Transverse colon (tissue), 4 donors: ENCODE measurements around the gene FAM20C. TPM values are rescaled to one million over a fixed set of nuclear protein-coding genes. Genes with fewer than 3 reads are reported as not detected.
A peak's percentile ranks its signal among the peaks of the same experiment; 100 is the strongest.

Experiments
- DNase-seq: peaks from one replicate; pipeline ENCODE4 v3.0.0-alpha.2; 2019
- H3K27ac ChIP-seq, 4 donors: fragments of 200-600 bp; sonication (generic); 2 replicates each; pipeline ENCODE4 v1.5.1; 2016 to 2018; ENCODE audit warnings: inconsistent platforms in 4 of 4
- H3K27me3 ChIP-seq: fragments of 200-600 bp; sonication (generic); 2 replicates; pipeline ENCODE4 v1.5.1; 2017; ENCODE audit warnings: inconsistent platforms
- H3K36me3 ChIP-seq, 4 donors: fragments of 200-600 bp; sonication (generic); 2 replicates each; pipeline ENCODE4 v1.5.1; 2017 to 2019; ENCODE audit warnings: inconsistent platforms in 4 of 4
- H3K4me1 ChIP-seq, 4 donors: fragments of 200-600 bp; sonication (generic); 2 replicates each; pipeline ENCODE4 v1.5.1; 2017 to 2020; ENCODE audit warnings: inconsistent platforms in 4 of 4
- H3K4me3 ChIP-seq, 4 donors: fragments of 200-600 bp; sonication (generic); 1 replicate in 1 of 4; 2 replicates in 3 of 4; pipeline versions ENCODE4 v1.5.1 to v1.6.1; 2017 to 2019; ENCODE audit warnings: inconsistent platforms in 4 of 4
- H3K9me3 ChIP-seq, 2 donors: fragments of 200-600 bp; sonication (generic); 2 replicates each; pipeline ENCODE4 v1.5.1; 2017 to 2019; ENCODE audit warnings: inconsistent platforms in 2 of 2
- CTCF ChIP-seq, 5 experiments: fragments of 200-600 bp in 3 of 5; fragments of 450-650 bp in 2 of 5; sonication (generic) in 3 of 5; IDR thresholded peaks; 1 replicate in 2 of 5; 2 replicates in 3 of 5; pipeline ENCODE4 v1.5.1; 2016 to 2017; ENCODE audit warnings: antibody characterized with exemption in 5 of 5, inconsistent platforms in 3 of 5, mild to moderate bottlenecking in 2 of 5, moderate library complexity in 1 of 5
- EP300 ChIP-seq: sonication (generic); formaldehyde crosslinking; IDR thresholded peaks from one replicate; pipeline ENCODE4 v1.6.1; 2017; ENCODE audit warnings: antibody characterized with exemption, low read depth
- POLR2A ChIP-seq: fragments of 450-650 bp; IDR thresholded peaks from one replicate; pipeline ENCODE4 v1.6.1; 2016; ENCODE audit warnings: antibody characterized with exemption, mild to moderate bottlenecking, moderate library complexity
- POLR2AphosphoS5 ChIP-seq, 3 donors: sonication (generic); formaldehyde crosslinking; IDR thresholded peaks; one replicate each; pipeline ENCODE4 v1.6.1; 2016; ENCODE audit warnings: antibody characterized with exemption in 3 of 3
- WGBS, 2 donors: methylation state at CpG; one replicate each; pipeline ENCODE4 v1.1.5; 2018; ENCODE audit warnings: low coverage in 1 of 2; 5-methylcytosine and 5-hydroxymethylcytosine counted together
- in situ Hi-C, 4 donors: fragments of 200-750 bp; cut with MboI; loops; one replicate each; pipeline versions ENCODE4 v1.15.0 to v1.15.1; 2017; ENCODE audit warnings: low sequenced_read_pairs in 3 of 4, low pct_ligation_motif_present in 1 of 4, low pct_unique_long_range_greater_than_20kb in 1 of 4
- intact Hi-C: fragments of 100-400 bp; cut with DNase I; formaldehyde crosslinking; loops from one replicate; pipeline ENCODE4 v1.15.1; 2023; ENCODE audit warnings: low total_unique reads
- total RNA-seq, 4 donors: library from RNA; depleted of rRNA; stranded (reverse); fragments of >200 nt; gene quantifications; one replicate each; pipeline ENCODE4 v1.1.0, GENCODE V29; 2016

The FAM20C gene
- total RNA-seq, 4 donors from 2014 or later, result 10.5 to 62.3 (median 23.5) TPM

GRCh38 chr7:281637-282036 is 89.3 kb downstream of the FAM20C start:
- intact Hi-C loops (no loop called here), in situ Hi-C loops (no loop called here)
- H3K4me3 ChIP-seq, result no peak overlapping the region
- no peaks in the 10 kb centered on the region for H3K36me3 ChIP-seq
- H3K27me3 ChIP-seq, result peaks cover 6% of the 10 kb centered on the region
- TF ChIP-seq CTCF (IDR thresholded peaks at IDR 0.05) (no peak), EP300 (no peak), POLR2A (no peak), POLR2AphosphoS5 (IDR thresholded peaks at IDR 0.05) (no peak)
- no peaks in the 10 kb centered on the region for H3K9me3 ChIP-seq
- WGBS, 2 donors, result 85 to 94% methylated on average over 6 to 8 of the region's 8 CpGs
- DNase-seq, result no peak
- H3K27ac ChIP-seq, result no peak overlapping the region
- H3K4me1 ChIP-seq, result peaks cover 6 to 22% (median 11%) of the 10 kb centered on the region in 4 donors

- Histone ChIP-seq H3K27me3 (peaks cover 6% of the 10 kb centered on the region), H3K4me1 (peaks cover 6 to 23% (median 11%) of the 10 kb centered on the region in 4 donors), H3K9me3 (no peaks in the 10 kb centered on the region), H3K27ac (no peak overlapping the region), H3K36me3 (no peaks in the 10 kb centered on the region), H3K4me3 (no peak overlapping the region)
- intact Hi-C loops, result no loop called here
- no peak for DNase-seq
- in situ Hi-C loops, result no loop called here
- TF ChIP-seq EP300, result no peak
- no peak for TF ChIP-seq POLR2AphosphoS5 (IDR thresholded peaks at IDR 0.05)
- no peak for TF ChIP-seq POLR2A
- no peak for TF ChIP-seq CTCF (IDR thresholded peaks at IDR 0.05)
- WGBS, 2 donors, result 95 to 100% methylated on average over 7 to 25 of the region's 25 CpGs
Observed at GRCh38 chr7:282621-283020, 90.2 kb downstream of the FAM20C start.

GRCh38 chr7:284762-285722 is 92.7 kb downstream of the FAM20C start:
- WGBS, 2 donors, result 42 to 67% methylated on average over 10 to 37 of the region's 37 CpGs
- H3K27ac ChIP-seq, result peak overlapping the region; percentile 77 to 90 (median 84)
- peak in 1 of 5 experiments; percentile 28 for TF ChIP-seq CTCF (IDR thresholded peaks at IDR 0.05)
- peak in 2 of 3 donors; percentile 46 to 59 for TF ChIP-seq POLR2AphosphoS5 (IDR thresholded peaks at IDR 0.05)
- TF ChIP-seq EP300, result no peak
- TF ChIP-seq POLR2A, result peak; percentile 61
- H3K27me3 ChIP-seq, result peaks cover 26% of the 10 kb centered on the region
- intact Hi-C loops (no loop called here), in situ Hi-C loops (no loop called here)
- H3K9me3 ChIP-seq, result no peaks in the 10 kb centered on the region
- no peaks in the 10 kb centered on the region for H3K36me3 ChIP-seq
- peak; percentile 75 for DNase-seq
- peak overlapping the region in 2 of 4 donors; percentile 1 to 30 for H3K4me3 ChIP-seq
- H3K4me1 ChIP-seq, result peaks cover 6 to 28% (median 13%) of the 10 kb centered on the region in 4 donors

- WGBS, 2 donors, result 17 to 48% methylated on average over 1 to 16 of the region's 16 CpGs
- H3K4me1 ChIP-seq, result peaks cover 9 to 35% (median 16%) of the 10 kb centered on the region in 4 donors
- peak overlapping the region; percentile 77 to 90 (median 84) for H3K27ac ChIP-seq
- no peaks in the 10 kb centered on the region for H3K36me3 ChIP-seq
- intact Hi-C loops, result no loop called here
- H3K27me3 ChIP-seq, result peaks cover 33% of the 10 kb centered on the region
- DNase-seq, result peak; percentile 42
- no peaks in the 10 kb centered on the region for H3K9me3 ChIP-seq
- no peak overlapping the region for H3K4me3 ChIP-seq
- in situ Hi-C loops, result no loop called here
- TF ChIP-seq POLR2AphosphoS5 (IDR thresholded peaks at IDR 0.05) (no peak), POLR2A (no peak), CTCF (IDR thresholded peaks at IDR 0.05) (no peak), EP300 (no peak)
Observed at GRCh38 chr7:285731-286130, 93.4 kb downstream of the FAM20C start.
